ENCODE results near the gene FFAR2.

Gene FFAR2

DNA sequence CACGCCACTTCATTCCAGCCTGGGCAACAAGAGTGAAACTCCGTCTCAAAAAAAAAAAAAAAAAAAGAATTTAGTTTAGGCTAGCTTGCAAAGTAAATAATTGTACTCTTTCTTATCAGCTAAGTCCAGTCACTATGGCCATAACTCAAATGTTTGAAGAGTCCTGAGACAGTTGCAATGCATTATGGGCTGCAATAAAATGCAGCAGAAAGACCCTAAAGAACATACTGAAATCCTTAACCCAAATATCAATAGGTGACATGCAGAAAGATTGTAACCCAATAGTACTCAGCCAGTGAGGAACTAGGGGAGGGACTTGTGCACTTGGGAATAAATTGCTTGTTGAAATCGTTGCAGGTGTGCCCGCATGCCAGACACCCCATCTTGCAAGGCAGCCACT, 20.9 kb upstream of the FFAR2 start:
- no peak for DNase-seq

DNA sequence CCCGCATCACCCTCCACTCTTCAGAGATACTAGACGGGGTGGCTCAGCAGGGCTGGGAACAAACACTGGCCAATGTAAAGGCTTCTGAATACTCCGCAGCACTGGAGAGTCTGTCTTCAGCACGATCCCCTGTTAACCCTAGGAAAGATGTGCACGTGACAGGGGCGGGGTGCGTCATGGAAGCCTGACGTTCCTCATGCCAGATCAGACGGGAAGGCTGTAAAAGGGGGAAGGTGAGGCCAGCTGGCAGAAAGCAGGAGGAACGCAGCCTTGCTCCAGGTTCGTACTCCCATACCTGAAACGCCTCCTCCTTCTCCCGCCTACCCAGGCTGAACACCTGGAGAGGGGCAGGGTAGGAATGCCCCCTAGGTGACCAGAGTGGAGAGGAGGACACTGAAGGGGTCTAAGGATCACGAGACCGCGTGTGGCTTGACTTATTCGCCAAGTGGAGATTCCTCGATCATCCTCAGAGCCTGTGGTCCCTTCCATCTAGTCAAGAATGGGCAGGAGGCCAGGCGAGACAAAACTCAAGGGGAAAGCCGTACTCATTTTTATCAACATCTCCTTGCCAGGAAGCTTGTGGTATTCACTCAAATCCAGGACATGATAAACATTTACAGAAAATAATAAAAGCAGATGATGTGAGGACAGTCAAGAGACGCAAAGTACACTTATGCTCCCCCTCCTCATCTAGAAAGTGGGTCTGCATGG, 18.2 kb upstream of the FFAR2 start:
- no peak for DNase-seq

DNA sequence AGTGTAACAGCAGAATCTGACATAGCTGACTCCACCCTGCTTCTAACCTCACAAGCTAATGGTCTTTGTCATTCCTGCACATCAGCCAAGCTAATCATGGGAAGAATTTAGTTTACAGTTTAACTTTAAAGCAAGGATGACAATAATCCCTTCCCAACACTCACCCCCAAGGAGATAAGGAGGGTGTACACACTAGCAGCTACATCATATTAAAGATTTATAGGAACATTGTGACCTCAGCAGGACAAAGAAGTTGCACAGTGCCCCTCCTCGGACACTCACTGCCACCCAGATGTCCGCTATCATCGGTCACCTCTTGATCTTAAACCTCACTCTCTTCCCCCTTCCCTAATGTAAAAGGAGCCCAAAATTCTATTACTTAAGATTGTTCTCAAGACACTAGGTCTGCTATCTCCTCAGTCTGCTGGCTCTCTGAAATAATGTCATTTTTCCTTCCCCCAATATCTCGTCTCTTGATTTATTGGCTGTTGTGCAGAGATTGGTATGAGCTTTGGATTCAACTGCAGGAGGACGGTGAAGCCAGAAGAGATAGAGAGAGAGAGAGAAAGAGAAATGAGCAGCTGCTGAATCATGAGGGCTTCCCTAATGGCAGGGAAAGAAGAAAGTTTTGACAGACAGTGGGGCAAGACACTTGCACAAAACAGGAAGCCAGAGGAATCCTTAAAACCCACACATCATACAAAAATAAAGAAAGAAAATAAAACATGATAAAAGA, 17.5 kb upstream of the FFAR2 start:
- DNase-seq = no peak

DNA sequence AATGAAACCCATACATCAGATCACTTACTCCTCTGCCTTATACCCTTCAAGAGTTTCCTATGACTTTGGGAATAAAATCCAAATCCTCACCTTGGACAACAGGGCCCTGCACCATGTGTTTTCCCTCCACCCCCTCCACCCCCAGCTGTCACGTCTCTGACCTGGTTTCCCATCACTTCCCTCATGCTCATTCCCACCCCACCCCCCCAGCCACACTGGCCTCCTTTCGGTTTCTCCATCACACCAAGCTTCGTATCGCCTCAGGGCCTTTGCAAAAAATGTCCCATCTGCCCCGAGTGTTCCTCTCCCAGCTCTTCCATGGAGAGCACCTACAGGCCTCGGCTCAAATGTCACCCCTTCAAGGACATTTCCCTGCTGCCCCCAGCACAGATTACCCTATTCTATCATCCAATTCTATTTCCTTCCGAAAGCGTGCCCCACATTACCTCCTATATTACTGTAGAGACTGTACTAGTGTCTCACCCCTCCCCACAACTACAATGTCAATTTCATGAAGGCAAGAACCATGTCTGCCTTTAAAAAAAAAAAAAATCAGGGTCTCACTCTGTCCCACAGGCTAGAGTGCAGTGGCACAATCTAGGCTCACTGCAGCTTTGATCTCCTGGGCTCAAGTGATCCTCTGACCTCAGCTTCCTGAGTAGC, 16.8 kb upstream of the FFAR2 start:
- DNase-seq = no peak

DNA sequence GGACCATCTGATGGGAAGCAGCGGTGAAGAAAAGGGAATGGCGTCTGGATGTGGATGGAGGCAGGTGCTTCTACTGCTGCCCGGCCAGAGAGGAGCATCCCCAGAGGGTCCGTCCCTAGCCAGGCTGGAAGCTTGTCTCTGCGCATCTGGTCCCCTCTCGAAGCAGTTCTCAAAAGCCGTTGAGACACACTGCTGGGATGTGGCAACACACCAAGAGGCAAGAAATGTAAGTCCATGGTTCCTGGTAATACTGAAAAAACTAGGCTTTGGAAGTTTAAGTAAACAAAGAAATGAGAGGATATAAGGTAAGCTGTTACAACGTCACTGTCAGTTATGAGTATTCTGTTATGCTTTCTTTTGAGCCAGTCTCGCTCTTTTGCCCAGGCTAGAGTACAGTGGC, 15.1 kb upstream of the FFAR2 start:
- no peak for DNase-seq

DNA sequence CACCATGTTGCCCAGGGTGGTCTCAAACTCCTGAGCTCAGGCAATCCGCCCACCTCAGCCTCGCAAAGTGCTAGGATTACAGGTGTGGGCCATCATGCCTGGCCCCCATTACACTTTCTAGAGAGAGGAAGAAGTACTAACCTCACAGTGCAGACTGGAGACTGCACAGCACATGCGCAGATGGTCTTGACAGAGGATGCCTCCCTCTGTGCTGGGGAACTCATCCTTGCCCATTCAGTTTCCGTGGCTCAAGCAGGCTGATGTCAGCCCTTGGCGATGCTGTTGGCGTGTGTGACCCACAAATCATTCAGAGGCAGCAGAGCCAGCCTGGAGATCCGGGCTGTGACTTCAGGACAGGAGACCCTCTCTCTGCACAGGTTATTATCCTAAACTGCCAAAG, 14.6 kb upstream of the FFAR2 start:
- DNase-seq = no peak

DNA sequence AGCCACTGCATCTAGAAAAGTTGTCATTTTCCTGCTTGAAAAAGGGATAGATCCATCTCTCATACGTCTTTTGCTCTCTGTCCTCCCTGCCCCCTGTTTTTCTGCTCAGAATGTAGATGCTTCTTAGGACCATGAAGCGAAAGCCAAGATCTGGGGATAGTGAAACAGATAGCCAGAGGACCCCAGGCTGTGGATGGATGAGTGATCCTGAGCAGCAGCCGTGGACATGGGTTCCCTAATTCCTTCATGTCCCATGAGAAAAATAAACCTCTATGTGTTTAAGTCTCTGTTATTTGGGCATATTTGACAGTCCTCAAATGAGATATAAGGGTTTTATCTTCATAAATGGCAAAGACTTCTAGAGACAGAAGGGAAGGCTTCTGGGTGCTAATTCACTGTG, 12.2 kb upstream of the FFAR2 start:
- DNase-seq = no peak

DNA sequence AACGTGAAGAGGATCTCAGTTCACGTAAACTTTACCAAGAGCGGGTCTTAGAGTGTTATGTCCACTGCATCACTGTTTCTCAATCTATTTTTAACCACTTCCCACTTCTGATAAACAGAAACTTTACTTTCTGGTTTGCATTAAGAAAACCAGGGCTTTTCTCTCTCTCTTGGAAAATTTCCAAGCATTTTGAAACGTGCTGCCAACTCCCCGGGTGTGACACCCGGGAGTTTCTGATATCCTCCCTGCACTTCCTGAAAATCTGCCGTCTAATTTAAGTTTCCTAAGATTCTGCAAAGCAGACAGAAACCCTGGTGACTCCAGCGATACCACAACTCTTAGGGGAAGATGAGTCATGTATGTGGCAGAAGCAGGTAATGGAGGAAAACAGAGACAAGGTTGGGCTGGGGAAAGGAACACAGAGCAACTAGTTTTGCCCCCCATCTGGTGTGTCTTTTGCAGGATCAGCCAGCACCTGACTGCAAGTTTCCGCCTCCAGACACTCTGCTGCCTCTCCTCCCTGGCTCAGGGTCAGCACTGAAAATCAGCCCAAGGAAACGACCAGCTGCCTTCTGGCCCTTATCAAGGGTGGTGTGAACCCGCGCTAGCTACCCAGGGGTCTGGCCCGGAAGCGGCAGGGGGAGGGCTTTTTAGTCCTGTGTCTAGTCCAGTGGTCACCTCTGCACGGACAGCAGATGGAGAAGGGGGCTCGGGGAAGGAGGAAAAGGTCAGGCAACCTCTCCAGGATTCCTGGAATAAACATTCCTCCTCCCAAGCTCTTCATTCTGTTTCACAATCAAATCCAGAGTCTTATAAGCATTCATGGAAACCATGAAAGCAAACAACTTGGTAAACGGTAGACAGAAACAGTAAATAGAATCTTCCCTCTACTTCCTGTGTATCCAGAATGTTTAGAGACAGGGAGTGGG, 11.3 kb upstream of the FFAR2 start:
- DNase-seq = no peak

DNA sequence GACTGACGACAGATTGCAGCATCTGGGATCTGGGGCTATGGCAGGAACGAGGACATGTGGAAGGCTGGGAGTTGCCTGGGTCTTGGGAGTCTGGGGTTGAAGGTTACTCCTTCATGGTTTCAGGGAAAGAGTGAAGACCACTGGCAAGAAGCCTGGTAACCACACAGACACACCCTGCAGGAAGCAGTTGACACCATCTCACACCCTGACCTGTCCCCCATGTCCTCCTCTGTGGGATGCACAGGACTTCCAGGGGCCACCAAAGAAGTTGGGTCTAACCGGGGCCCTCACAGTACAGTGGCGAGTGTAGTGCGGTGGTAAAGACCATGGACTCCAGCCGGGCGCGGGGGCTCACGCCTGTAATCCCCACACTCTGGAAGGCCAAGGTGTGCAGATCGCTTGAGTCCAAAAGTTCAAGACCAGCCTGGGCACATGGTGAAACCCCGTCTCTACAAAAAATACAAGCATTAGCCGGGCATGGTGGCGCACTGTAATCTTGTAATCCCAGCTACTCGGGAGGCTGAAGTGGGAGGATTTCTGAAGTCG, 10.6 kb upstream of the FFAR2 start:
- no peak for DNase-seq

DNA sequence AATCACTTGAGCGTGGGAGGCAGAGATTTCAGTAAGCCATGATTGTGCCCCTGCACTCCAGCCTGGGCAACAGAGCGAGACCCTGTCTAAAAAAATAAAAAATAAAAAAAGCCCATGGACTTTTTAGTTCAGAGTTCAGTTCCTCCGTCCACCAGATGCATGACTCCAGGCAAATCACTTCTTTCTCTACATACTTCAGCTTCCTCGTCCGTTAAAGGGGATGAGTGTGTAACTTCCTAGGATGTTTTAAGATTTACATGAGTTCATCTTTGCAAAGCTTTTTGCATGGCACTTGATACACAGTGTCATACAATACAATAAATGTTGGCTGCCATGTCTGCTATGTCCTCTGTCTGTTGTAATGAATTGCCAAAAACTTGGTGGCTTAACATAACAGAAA, 10.0 kb upstream of the FFAR2 start:
- DNase-seq = no peak

DNA sequence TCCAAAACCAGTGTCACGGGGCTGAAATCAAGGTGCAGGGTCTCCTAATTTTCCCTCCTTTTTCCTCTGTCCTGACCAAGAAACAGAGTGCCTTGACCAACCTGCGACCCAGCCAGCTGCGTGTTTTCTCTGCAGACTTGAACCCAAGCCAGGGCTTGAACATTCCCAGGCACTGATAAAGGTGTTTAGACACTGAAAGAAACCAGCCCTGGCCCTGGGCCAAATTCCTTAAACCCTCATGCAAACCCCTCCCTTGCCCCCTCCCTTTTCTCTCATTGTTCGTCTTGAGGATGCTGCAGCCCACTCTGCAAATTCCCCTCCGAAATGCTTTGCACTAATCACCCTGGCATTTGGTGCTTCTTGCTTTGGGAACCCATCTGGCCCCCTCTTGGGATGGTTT, 9.5 kb upstream of the FFAR2 start:
- no peak for DNase-seq

DNA sequence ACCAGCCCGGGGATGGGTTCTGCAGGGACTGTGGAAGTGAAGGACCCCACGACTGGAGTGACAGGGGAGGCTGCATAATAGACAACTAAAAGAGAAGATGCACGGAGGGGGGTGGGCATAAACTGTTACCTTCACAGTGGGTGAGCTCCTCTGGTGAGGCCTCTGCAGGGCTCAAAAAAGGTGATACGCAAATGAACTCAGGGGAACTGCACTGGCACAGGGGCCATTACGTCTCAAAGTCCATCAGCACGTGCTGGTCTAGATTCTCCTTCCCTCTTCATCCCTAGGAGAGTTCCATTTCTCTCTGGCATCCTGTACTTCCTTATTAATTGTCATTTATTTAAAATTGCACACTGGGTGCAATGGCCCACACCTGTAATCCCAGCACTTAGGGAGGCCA, 8.1 kb upstream of the FFAR2 start:
- no peak for DNase-seq

DNA sequence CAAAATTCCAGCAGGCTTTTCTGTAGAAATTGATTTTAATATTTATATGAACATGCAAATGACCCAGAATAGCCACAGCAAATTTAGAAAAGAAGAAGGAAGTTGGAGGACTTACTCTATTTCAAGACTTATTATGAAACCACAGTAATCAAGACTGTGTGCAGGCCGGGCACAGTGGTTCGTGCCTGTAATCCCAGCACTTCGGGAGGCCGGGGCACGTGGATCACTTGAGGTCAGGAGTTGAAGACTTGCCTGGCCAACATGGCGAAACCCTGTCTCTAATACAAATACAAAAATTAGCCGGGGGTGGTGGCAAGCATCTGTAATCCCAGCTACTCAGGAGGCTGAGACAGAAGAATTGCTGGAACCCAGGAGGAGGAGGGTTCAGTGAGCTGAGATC, 6.0 kb upstream of the FFAR2 start:
- DNase-seq = no peak

DNA sequence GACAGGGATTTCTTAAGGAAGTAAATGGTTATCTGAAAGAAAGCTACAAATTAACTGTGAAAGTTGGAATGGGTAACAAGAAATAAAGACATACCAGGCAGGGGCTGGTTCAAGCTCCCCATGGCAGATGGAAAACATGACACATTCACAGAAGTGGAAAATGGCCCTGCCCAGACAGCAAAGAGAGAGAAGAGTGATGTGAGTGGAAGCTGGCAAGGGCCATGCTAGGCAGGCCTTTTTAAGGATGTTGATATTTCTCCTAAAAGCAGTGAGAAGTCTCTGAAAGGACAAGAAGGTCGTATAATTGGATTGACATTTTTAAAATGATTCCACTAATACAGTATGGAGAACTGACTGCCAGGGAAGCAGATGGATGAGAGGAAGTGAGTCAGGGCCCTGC, 3.3 kb upstream of the FFAR2 start:
- no peak for DNase-seq

DNA sequence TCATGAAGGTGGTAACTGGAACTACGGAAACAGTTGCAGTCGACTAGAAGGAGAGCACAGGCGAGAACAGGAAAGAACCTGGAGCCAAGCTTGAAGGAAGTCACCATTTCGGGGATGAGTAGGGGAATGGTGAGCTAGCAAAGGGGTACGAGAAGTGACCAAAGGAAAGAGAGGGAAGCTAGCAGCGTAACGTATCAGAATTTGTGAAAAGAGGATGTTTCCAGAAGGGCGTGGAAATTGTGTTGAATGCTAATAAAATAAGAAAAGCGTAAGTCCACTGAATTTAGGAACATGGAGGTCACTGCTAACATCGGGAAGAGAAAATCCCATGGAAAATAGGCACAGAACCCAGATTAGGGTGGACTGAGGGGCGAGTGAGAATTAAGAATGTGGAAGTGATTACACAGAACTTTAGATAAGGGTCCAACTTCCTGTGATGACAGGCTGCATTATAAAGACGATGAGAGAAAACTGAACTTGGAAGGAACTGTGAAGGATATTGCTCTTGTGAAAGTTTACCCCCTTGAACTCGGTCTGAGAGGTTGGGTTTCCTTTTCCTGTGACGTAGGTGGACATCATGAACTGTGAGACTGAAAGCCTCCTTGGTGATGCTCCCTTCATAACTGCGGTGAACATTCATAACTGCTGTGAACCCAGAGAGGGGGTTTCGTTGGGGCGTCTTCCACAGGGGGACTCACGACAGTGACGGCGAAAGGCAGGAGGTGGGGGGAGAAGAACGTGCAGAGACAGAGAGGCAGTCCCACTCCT, 2.0 kb upstream of the FFAR2 start:
- no peak for DNase-seq

DNA sequence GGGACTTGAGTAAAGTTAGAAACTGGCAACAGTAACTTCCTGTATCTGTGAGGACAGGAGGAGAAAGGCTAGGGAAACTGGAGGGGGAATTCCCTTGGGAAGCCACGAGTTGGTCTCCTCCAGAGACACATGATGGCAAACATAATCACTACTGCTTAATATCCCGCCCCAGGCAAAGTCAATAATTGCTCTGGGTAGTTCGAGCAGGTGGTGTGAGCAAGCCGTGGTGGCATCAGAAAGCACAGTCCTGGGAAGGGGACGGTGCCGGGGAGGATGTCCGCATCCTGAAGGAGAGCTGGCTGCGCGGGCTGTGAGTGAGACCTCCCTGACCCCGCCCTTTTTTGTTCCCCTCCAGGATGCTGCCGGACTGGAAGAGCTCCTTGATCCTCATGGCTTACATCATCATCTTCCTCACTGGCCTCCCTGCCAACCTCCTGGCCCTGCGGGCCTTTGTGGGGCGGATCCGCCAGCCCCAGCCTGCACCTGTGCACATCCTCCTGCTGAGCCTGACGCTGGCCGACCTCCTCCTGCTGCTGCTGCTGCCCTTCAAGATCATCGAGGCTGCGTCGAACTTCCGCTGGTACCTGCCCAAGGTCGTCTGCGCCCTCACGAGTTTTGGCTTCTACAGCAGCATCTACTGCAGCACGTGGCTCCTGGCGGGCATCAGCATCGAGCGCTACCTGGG, 1.4 kb downstream of the FFAR2 start:
- no peak for DNase-seq

DNA sequence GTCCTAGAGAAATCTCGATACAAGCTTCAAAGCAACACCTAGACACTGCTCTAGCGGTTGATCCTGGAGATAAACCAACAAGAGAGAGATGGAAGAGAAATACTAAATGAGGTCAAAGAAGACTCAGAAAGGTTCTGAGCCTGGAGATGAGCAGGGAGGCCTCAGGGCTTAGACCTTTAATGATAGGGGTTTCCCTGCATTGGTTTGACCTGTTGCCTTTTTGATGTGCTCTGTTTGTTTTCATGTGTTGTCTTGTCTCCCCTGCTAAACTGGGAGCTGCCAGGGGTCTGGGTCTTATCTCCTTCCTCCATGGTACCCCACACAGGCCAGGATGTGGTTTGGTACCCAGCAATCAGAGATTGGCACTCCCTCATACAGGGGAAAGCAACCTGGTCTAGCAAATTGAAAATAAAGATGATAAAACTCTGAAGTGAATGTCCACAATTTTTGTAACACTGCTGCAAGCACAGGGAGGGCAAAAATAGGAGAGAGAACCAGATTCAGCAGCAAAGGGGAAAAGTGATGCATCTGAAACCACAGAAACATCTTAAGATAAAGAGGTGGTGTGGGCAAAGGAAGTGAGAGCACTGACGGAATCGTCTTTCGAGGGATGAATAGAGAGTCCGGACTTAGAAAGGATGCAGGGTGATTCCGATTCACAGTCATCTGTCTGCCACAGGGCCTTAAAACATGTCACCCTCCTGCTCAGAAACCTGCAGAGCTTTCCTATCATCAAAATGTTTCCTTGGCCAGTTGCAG, 3.5 kb downstream of the FFAR2 start:
- DNase-seq = no peak

DNA sequence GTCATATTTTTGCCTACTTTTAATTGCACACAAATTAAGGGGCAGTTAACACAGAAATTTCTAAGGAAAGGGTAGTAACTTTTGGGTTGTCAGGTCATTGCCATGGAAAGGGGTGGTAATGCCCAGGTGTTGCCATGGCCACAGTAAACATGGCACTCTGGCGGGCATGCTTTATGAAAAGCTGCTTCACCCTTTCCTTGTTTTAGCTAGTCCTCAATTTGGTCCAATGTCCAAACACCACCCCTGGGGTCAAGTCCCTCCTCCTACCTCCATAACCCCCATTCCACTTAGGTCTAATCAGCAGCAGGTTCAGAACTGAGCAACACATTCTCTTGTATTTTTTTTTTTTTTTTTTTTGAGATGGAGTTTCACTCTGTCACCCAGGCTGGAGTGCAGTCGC, 6.6 kb downstream of the FFAR2 start:
- DNase-seq = no peak

DNA sequence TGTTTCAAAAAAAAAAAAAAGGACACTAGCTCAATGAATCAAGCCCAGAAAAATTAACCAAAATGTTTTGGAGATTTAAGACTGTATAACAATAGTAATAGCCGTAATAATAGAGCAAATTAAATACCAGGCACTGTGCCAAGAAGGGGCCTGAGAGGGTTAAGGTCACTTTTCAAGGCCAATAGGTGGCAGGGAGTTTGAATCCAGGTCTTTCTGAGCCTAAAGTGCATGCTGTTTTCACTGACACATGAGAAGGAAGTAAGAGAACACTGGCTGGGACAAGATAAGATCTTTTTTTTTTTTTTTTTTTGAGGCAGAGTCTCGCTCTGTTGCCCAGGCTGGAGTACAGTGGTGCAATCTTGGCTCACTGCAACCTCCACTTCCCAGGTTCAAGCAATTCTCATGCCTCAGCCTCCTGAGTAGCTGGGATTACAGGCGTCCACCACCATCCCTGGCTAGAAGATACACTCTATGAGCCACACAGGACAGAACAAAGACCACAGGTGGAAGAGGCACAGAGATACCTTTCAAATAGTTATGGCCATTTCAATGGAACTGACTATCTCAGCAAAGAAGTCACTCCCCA, 7.7 kb downstream of the FFAR2 start:
- no peak for DNase-seq

DNA sequence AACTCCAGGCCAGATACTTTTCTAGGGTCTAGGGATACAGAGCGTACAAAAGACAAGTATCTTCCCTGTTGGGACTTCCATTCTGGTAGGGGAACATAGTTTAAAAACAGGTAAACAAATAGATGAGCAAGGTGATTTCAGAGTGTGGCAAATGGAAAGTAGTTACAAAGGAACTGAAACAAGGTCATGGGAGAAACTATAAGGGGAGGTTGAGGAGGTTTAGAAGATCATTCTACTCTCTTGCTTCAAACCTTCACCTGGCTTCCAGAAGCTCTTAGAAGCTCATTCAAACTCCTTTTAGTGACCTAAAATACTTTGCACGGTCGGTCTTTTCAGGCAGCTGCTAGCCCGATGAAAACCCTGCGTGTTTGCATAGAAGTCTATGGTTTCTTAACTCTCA, 9.1 kb downstream of the FFAR2 start:
- no peak for DNase-seq

Data from NCI-H187 (cell line).